HEK293 (cell line): ENCODE measurements around the gene MICAL3.

Experiments used
- CTCF ChIP-seq: fragments of 450-650 bp; formaldehyde crosslinking; IDR thresholded peaks from 2 replicates; pipeline ENCODE4 v1.5.1; 2016; ENCODE audit warnings: missing biosample characterization, missing genetic modification characterization
- INSM2 ChIP-seq: fragments of 450-650 bp; formaldehyde crosslinking; IDR thresholded peaks from 2 replicates; pipeline ENCODE4 v1.5.1; 2016; ENCODE audit warnings: missing biosample characterization, missing genetic modification characterization
- REST ChIP-seq: fragments of 450-650 bp; formaldehyde crosslinking; IDR thresholded peaks from 2 replicates; pipeline ENCODE4 v1.5.1; 2016; ENCODE audit warnings: missing biosample characterization, missing genetic modification characterization
- SCRT1 ChIP-seq: fragments of 450-650 bp; formaldehyde crosslinking; IDR thresholded peaks from 2 replicates; pipeline ENCODE4 v1.5.1; 2016; ENCODE audit warnings: missing biosample characterization, missing genetic modification characterization, borderline replicate concordance
- TSHZ1 ChIP-seq: fragments of 450-650 bp; formaldehyde crosslinking; IDR thresholded peaks from 2 replicates; pipeline ENCODE4 v1.5.1; 2016; ENCODE audit warnings: missing biosample characterization, missing genetic modification characterization, borderline replicate concordance
- ZBTB21 ChIP-seq: fragments of 450-650 bp; formaldehyde crosslinking; IDR thresholded peaks from 2 replicates; pipeline ENCODE4 v1.5.1; 2017; ENCODE audit warnings: missing biosample characterization, missing genetic modification characterization
- ZNF24 ChIP-seq: fragments of 450-650 bp; formaldehyde crosslinking; IDR thresholded peaks from 2 replicates; pipeline ENCODE4 v1.5.1; 2016; ENCODE audit warnings: missing biosample characterization, missing genetic modification characterization
- ZNF473 ChIP-seq: fragments of 450-650 bp; formaldehyde crosslinking; IDR thresholded peaks from 2 replicates; pipeline ENCODE4 v1.5.1; 2017; ENCODE audit warnings: missing biosample characterization, missing genetic modification characterization
- ZNF488 ChIP-seq: fragments of 450-650 bp; formaldehyde crosslinking; IDR thresholded peaks from 2 replicates; pipeline ENCODE4 v1.5.1; 2016; ENCODE audit warnings: missing biosample characterization, missing genetic modification characterization
- ZNF530 ChIP-seq: fragments of 450-650 bp; formaldehyde crosslinking; IDR thresholded peaks from 2 replicates; pipeline ENCODE4 v1.5.1; 2016; ENCODE audit warnings: low read depth, missing biosample characterization, missing genetic modification characterization
- ZNF544 ChIP-seq: fragments of 450-650 bp; formaldehyde crosslinking; IDR thresholded peaks from 2 replicates; pipeline ENCODE4 v1.5.0; 2017; ENCODE audit warnings: missing biosample characterization, missing genetic modification characterization
- ZNF571 ChIP-seq: fragments of 450-650 bp; formaldehyde crosslinking; IDR thresholded peaks from 2 replicates; pipeline ENCODE4 v1.5.0; 2017; ENCODE audit warnings: missing biosample characterization, missing genetic modification characterization
- ZNF707 ChIP-seq: fragments of 450-650 bp; formaldehyde crosslinking; IDR thresholded peaks from 2 replicates; pipeline ENCODE4 v1.5.1; 2016; ENCODE audit warnings: missing biosample characterization, missing genetic modification characterization
- ZSCAN5A ChIP-seq: fragments of 450-650 bp; formaldehyde crosslinking; IDR thresholded peaks from 2 replicates; pipeline ENCODE4 v1.5.1; 2016; ENCODE audit warnings: missing biosample characterization, missing genetic modification characterization

- TF ChIP-seq CTCF (no peak), ZNF707 (tag by site-specific recombination) (no peak), ZNF488 (tag by site-specific recombination) (no peak), ZNF473 (no peak), ZNF571 (tag by site-specific recombination) (no peak), TSHZ1 (no peak), ZNF544 (tag by site-specific recombination) (no peak), INSM2 (tag by site-specific recombination) (no peak), ZNF24 (no peak), ZSCAN5A (tag by site-specific recombination) (no peak), SCRT1 (tag by site-specific recombination) (no peak), REST (no peak), ZBTB21 (tag by site-specific recombination) (no peak), ZNF530 (no peak)
Observed at GRCh38 chr22:17803609-17804270, 220.6 kb downstream of the MICAL3 start.
